ENCODE data around the gene USP24. TPM values are rescaled to one million over a fixed set of nuclear protein-coding genes. Genes with fewer than 3 reads are reported as not detected.

Gene USP24
- total and polyA plus RNA-seq, 2 donors (not counting 3 experiments of a cell fraction or from before 2014, with no cell fraction given), result 8.2 to 30.0 TPM

DNA sequence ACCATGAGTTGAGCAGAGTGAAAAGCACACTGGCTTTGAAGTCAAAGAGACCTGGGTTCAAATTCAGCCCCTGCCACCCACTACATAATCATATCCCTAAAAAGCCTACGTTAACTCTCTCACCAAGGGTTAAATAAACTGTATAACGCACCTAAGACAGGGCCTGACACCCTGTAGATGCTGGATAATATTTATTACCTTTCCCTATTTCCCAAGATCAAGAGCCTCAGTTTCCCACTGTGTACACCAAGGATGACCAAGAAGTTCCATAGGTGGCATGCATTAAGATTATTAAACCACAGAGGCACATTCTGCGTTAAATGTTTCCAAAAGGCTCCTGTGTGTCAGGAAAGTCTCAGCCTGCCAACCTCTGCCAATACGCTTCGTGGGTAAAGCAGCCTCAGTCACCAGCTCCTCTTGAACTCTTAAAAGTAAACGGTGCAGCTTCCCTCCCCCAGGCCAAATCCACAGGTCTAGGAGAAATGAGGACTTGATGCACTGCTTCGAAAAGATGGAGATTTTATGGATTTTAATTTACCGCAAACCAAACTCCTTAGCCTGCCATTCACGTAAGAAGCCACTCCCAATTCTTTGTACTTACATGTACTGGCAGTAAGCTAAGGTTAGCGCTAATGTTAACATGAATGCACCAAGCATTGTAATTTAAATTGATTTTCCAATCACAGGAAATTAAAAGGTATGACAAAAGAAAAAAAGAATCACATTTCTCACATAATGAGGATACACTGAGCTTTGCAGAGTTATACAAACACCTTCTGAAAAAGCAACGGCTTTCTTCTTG lies 2.6 kb downstream of the USP24 start:
- TF ChIP-seq EZH2 (IDR thresholded peaks at IDR 0.05; ENCODE audit: borderline replicate concordance, low read depth, low read length, severe bottlenecking) (no peak), POLR2A (IDR thresholded peaks at IDR 0.05; ENCODE audit: low read depth, low read length) (no peak), MYC (IDR thresholded peaks at IDR 0.05; ENCODE audit: low read depth, low read length) (no peak), FOS (IDR thresholded peaks at IDR 0.05; ENCODE audit: borderline replicate concordance, insufficient read depth, low read length) (no peak)
- TF ChIP-seq, protein P1, sequence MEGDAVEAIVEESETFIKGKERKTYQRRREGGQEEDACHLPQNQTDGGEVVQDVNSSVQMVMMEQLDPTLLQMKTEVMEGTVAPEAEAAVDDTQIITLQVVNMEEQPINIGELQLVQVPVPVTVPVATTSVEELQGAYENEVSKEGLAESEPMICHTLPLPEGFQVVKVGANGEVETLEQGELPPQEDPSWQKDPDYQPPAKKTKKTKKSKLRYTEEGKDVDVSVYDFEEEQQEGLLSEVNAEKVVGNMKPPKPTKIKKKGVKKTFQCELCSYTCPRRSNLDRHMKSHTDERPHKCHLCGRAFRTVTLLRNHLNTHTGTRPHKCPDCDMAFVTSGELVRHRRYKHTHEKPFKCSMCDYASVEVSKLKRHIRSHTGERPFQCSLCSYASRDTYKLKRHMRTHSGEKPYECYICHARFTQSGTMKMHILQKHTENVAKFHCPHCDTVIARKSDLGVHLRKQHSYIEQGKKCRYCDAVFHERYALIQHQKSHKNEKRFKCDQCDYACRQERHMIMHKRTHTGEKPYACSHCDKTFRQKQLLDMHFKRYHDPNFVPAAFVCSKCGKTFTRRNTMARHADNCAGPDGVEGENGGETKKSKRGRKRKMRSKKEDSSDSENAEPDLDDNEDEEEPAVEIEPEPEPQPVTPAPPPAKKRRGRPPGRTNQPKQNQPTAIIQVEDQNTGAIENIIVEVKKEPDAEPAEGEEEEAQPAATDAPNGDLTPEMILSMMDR (IDR thresholded peaks at IDR 0.05; ENCODE audit: extremely low read depth in 1 of 2, insufficient read depth in 1 of 2, low read depth in 1 of 2, low read length in 2 of 2), result no peak
- no peak overlapping the region for H3K4me3 ChIP-seq (replicated peaks in 1 of 3; ENCODE audit: insufficient read depth in 1 of 3, low read depth in 1 of 3, low read length in 3 of 3)
- BruUV-seq (replicated peaks), result no TSS peak
- POLR2A ChIA-PET, result interaction anchor here (0.5 kb wide), 1 partner anchor 8 kb away, joined by 6 read pairs; no protein-coding TSS in a partner anchor
- H3K27ac ChIP-seq (ENCODE audit: insufficient read depth, low read depth, low read length), result no peak overlapping the region
- H3K27me3 ChIP-seq (ENCODE audit: control insufficient read depth in 2 of 2, insufficient read depth in 2 of 2, low read length in 2 of 2), result no peaks in the 10 kb centered on the region
- H3K4me1 ChIP-seq (ENCODE audit: control insufficient read depth, extremely low read depth, insufficient read depth, low read length), result peaks cover 12% of the 10 kb centered on the region
- H2AFZ ChIP-seq (ENCODE audit: low read depth, low read length), result no peak overlapping the region
- dilution Hi-C loops (cut with MboI; ENCODE audit: extremely low pct_ligation_motif_present, low sequenced_read_pairs), result no loop called here
- intact Hi-C loops (cut with micrococcal nuclease), result no loop called here
- CTCF ChIA-PET, result interaction anchor here (1.4 kb wide), 1 partner anchor 10 kb away, joined by 5 read pairs; no protein-coding TSS in a partner anchor
- no peak for FAIRE-seq
- no peaks in the 10 kb centered on the region for H3K9me3 ChIP-seq (replicated peaks; ENCODE audit: control insufficient read depth, insufficient read depth, low read length)
- H3K9me1 ChIP-seq (replicated peaks; ENCODE audit: control insufficient read depth, extremely low read depth, insufficient read depth, low read length), result no peaks in the 10 kb centered on the region
- H3K4me2 ChIP-seq (ENCODE audit: insufficient read depth, low read length), result no peak overlapping the region
- DNase-seq (ENCODE audit: low read depth, low spot score), result no peak
- no peaks in the 10 kb centered on the region for H3K36me3 ChIP-seq (ENCODE audit: control insufficient read depth in 2 of 2, extremely low read depth in 1 of 2, insufficient read depth in 2 of 2, low read length in 2 of 2)
- H4K20me1 ChIP-seq (replicated peaks; ENCODE audit: control insufficient read depth, extremely low read depth, insufficient read depth, low read length), result peaks cover 10% of the 10 kb centered on the region
- no peak overlapping the region for H3K9ac ChIP-seq (replicated peaks; ENCODE audit: extremely low read depth, insufficient read depth, low read length)
- peaks cover 31% of the 10 kb centered on the region for H3K79me2 ChIP-seq (ENCODE audit: control insufficient read depth, insufficient read depth, low read length)

Measured in endothelial cell of umbilical vein (primary cell).